ENCODE data around the gene EEF1AKMT3.

EEF1AKMT3 gene

GRCh38 chr12:57737467-57738460, 34.6 kb upstream of the EEF1AKMT3 start:
- no peak for TF ChIP-seq CTCF (IDR thresholded peaks at IDR 0.05; ENCODE audit: insufficient read depth, low read length, poor library complexity, severe bottlenecking)
- H3K36me3 ChIP-seq (ENCODE audit: control insufficient read depth, insufficient read depth, low read length), result peaks cover 11% of the 10 kb centered on the region
- no peak for DNase-seq (ENCODE audit: extremely low read depth, insufficient read length)
- no peak overlapping the region for H3K4me3 ChIP-seq (replicated peaks; ENCODE audit: low read depth, low read length)
- H3K27me3 ChIP-seq (replicated peaks; ENCODE audit: control insufficient read depth, insufficient read depth, low read length), result no peaks in the 10 kb centered on the region

- H3K27me3 ChIP-seq (replicated peaks; ENCODE audit: control insufficient read depth, insufficient read depth, low read length), result no peaks in the 10 kb centered on the region
- no peak for TF ChIP-seq CTCF (IDR thresholded peaks at IDR 0.05; ENCODE audit: insufficient read depth, low read length, poor library complexity, severe bottlenecking)
- no peak for DNase-seq (ENCODE audit: extremely low read depth, insufficient read length)
- H3K4me3 ChIP-seq (replicated peaks; ENCODE audit: low read depth, low read length), result no peak within 1 kb of the TSS
- H3K36me3 ChIP-seq (ENCODE audit: control insufficient read depth, insufficient read depth, low read length), result peaks cover 6% of the 10 kb centered on the region
Measured at GRCh38 chr12:57738661-57739237, 33.7 kb upstream of the EEF1AKMT3 start, which contains the start of gene AGAP2. AGAP2 (minus strand) TSS chr12:57738742; CDS start chr12:57738246, 496 bp downstream.

DNA sequence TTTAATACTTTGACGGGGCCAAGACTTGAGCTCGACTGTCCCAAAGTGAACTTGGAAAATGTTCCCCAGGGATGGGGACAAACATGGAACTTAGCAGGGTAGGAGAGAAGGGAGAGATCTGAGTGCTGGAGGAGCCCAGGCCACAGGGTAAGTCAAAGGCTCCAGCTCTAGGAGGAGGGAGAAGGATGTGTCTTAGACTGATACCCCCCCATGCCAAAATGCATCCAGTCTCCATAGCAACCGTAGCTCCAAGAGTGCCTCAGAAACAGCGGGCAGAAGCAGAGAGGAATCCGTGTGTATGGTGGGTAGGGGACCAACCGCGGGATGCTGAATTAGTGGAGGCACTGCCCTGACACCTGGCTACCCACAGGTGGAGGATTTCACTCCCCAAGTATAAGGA, 33.0 kb upstream of the EEF1AKMT3 start:
- DNase-seq (ENCODE audit: extremely low read depth, insufficient read length), result no peak
- Histone ChIP-seq H3K4me3 (replicated peaks; ENCODE audit: low read depth, low read length) (no peak overlapping the region), H3K27me3 (replicated peaks; ENCODE audit: control insufficient read depth, insufficient read depth, low read length) (no peaks in the 10 kb centered on the region), H3K36me3 (ENCODE audit: control insufficient read depth, insufficient read depth, low read length) (peaks cover 4% of the 10 kb centered on the region)
- no peak for TF ChIP-seq CTCF (IDR thresholded peaks at IDR 0.05; ENCODE audit: insufficient read depth, low read length, poor library complexity, severe bottlenecking)

- no peak for TF ChIP-seq CTCF (IDR thresholded peaks at IDR 0.05; ENCODE audit: insufficient read depth, low read length, poor library complexity, severe bottlenecking)
- H3K36me3 ChIP-seq (ENCODE audit: control insufficient read depth, insufficient read depth, low read length), result peaks cover 4% of the 10 kb centered on the region
- DNase-seq (ENCODE audit: extremely low read depth, insufficient read length), result no peak
- no peaks in the 10 kb centered on the region for H3K27me3 ChIP-seq (replicated peaks; ENCODE audit: control insufficient read depth, insufficient read depth, low read length)
- no peak overlapping the region for H3K4me3 ChIP-seq (replicated peaks; ENCODE audit: low read depth, low read length)
Measured at GRCh38 chr12:57739914-57740538, 32.4 kb upstream of the EEF1AKMT3 start.

DNA sequence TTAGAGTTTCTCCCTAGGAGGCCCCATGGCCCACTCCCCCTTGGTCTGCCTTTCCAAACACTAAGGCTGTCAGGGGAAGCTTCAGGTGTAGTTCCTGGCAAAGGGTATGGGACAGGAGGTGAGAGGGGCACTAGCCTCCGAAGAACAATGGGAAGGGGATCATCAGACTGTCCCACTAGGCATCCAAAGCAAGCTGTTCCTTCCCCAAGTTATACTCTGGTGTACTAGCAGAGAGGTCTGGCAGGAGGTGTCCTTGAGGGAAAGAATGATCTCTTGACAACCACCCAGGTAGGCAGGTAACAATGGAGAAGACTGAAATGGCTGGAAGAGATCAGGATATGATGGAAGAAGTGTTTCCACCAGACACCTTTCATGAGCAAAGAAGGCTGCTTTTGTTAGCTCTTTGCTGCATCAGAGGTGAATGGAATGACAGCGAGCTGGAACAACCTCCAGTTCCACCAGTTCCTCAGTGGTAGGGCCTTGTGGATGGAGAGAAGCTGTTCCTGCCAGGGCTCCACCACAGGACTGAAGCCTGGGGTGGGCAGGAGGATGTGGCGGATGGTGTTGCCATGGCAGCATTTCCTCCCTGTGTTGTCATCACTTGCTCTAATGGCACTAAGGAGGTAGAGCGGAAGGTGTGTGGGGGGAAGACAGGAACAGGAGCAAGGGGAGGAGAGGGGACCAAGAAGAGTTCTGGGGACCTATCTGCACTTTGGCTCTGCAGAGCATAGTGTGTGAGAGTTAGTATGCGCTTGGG, 31.6 kb upstream of the EEF1AKMT3 start:
- DNase-seq (ENCODE audit: extremely low read depth, insufficient read length), result peak; percentile 72
- no peaks in the 10 kb centered on the region for H3K27me3 ChIP-seq (replicated peaks; ENCODE audit: control insufficient read depth, insufficient read depth, low read length)
- no peak for TF ChIP-seq CTCF (IDR thresholded peaks at IDR 0.05; ENCODE audit: insufficient read depth, low read length, poor library complexity, severe bottlenecking)
- peaks cover 4% of the 10 kb centered on the region for H3K36me3 ChIP-seq (ENCODE audit: control insufficient read depth, insufficient read depth, low read length)
- H3K4me3 ChIP-seq (replicated peaks; ENCODE audit: low read depth, low read length), result peak overlapping the region; percentile 65
